HG03439 (cell line): ENCODE measurements around the gene TIMM50.
"Not testable (repeated sequence)": the region's sequence is repeated elsewhere in the genome, so short reads cannot be mapped to it uniquely, and the experiment has no call there.

Experiments used
- ATAC-seq: cut with Tn5 transposase; IDR thresholded peaks from one replicate; pipeline ENCODE4 v1.9.1; 2021; ENCODE audit warnings: mild to moderate bottlenecking, moderate library complexity; ENCODE audit not compliant: unreplicated experiment

TIMM50 gene

DNA sequence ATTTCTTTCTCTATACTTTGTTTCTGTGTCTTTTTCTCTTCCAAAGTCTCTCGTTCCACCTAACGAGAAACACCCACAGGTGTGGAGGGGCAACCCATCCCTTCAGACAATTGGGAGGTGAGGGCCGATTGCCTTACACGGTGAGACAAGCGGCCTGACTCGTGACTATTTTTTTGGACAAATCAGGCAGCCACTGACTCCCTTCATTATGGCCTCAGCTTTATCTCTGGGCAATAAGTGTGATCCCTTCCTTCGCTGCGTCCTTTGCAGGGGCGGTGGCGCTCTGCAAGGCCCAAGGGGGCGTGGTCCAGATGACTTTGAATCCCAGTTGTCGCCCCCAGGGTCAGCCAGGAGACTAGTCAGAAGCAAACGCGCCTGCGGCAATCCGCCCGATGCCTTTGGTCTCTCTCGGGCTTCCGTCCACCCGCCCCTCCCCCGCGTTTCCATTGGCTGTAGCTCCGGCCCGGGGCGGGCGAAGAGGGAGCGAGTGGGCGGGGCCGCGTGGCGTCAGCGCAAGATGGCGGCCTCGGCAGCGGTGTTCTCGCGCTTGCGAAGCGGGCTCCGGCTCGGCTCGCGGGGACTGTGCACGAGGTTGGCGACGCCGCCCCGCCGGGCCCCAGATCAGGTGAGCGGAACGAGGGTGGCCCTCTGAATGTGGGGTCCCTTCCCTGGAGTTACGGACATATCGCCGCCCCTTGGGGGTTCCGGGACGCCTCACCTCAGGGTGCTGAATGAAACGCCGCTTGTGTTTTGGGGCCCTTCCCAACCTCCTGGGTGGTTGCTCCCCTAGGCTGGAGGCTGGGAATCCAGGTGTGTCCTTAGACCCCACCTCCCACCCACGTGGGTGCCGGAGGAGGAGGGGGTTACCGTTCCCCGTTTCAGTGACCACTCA is at the start of gene TIMM50:
Gene TIMM50, plus strand, starts transcription at position 502 of the 892 bp plus-strand sequence. Its CDS starts 16 bp downstream, at position 518.
- ATAC-seq, result peak; percentile 80

DNA sequence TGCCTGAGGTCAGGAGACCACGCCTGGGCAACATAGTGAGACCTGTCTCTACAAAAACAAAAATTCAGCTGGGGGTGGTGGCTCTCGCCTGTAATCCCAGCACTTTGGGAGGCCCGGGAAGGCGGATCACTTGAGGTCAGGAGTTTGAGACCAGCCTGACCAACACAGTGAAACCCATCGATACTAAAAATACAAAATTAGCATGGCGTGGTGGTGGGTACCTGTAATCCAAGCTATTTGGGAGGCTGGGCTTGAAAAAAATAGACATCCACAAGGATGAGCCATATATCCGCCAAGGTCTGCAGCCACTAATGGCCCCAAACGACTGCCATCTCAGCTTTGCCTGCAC is 48.0 kb upstream of the TIMM50 start:
- no peak for ATAC-seq

DNA sequence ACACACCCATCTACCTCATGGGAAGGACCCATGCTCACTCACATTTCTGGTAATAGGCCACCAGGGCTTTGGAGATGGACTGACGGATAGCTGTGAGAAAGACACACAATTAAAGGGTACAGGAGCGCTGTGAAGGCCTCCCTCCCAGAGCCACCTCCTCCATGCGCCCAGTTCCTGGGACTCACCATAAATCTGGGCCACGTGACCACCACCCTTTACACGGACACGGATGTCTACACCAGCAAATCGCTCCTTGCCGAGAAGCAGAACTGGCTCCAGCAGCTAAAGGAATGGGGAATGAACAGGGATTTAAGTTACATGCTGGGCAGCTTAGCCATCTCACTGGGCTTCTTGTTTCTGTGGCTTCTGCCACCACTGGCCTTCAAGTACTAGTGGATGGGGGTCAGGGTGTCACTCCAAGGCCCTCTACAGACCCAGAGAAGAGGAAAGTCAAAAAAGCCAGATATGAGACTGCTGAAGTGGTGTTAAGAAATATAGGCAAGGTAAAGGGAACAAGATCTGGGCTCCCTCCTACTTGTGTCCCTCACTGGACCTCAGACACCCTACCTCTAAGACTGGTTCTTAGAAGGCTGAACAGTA is 47.1 kb upstream of the TIMM50 start:
- ATAC-seq, result no peak

DNA sequence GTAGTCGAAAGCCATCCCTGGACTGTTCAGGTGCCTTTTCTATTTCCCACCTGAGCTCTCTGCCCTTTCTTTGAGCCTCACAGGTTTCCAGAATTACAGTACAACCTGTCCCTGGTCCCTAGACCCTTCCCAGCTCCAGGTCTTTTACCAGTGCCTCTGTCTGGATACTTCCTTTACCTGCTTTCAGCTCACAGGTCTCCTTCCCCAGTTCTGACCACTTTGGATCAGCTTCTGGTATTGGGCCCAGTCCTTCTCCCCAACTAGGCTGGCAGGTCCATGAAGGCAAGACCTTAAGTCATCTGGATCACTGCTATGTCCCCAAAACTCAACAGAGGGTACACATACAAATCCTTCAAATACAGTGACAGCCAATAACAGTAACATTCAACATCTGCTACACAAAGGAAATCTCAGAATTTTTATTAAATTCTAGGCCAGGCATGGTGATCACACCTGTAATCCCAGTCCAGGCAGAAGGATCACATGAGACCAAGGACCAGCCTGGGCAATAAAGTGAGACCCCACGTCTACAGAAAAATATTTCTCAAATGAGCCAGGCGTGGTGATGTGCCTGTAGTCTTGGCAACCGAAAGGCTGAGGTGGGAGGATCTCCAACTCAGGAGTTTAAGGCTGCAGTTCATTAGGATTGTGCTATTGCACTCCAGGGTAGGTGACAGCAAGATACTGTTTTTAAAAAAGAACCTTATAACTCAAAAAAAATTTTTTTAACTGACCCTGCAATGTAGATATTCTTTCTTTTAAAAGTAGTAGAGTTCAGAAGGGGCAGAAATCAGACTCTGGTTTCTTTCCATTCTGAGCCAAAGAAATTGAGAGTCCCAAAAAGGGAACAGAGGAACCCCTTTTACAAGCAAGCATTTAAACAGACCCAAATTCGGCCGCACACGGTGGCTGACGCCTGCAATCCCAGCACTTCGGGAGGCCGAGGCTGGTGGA is 46.2 kb upstream of the TIMM50 start:
- no peak for ATAC-seq

DNA sequence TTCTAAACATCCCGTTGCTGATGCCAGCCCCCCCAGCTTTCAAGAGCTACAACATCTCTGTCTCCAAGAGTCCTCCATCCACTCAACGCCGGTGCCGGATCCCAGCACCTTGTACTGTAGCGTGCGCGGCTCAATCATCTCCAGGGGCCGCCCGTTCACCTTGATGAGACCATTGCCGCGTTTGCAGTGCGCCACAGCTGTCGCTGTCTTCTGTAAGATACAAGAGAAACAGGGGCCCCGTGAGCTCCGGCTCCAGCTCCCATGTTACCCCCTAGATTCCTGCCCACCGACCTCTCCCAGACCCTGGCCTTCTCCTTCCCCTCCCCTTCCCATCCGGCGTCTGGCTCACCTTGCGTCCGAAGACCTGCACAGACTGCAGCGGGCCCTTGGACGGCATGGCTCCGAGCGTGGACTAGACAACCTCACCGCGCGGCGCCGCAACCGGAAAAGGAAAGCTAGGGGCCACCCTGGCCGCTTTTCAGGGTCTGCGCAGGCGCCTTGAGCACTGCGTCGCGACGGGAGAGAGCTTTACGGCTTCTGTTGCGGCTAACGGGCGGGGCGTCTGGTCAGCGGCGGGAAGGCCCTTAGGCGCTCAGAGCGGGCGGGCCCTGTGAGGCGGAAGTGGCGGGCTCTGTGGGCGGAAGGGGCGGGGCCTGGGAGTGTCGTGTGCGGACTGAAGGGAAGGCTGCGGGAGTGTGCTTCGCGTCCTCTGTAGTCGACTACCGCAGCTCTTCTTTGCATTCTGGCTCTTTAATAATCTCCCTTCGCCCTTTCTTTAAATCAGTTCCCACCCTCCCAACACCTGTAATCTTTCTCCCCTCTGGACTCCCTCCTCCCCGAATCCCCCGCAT is 44.9 kb upstream of the TIMM50 start, which contains the start of gene RPS16:
Gene RPS16, minus strand, starts transcription at position 451 of the 851 bp plus-strand sequence. Its CDS starts 54 bp downstream, at position 397.
- peak; percentile 75 for ATAC-seq

DNA sequence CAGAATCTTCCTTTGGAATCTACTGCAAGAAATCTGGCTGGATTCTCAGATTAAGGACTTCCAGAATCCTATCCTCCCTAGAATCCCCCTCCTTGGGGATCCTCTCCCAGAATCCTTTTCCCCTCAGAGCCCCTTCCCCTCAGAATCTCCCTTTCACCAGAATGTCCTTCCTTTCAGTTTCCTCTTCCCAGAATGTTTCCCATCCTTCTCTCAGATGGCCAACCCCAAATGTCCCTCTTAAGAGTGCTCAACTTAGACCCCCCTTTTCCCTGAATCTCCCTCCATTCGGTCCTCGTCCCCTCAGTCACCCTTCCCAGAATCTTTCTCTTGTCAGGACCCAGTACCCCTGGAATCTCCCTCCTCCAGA is 44.3 kb upstream of the TIMM50 start:
- ATAC-seq, result no peak

DNA sequence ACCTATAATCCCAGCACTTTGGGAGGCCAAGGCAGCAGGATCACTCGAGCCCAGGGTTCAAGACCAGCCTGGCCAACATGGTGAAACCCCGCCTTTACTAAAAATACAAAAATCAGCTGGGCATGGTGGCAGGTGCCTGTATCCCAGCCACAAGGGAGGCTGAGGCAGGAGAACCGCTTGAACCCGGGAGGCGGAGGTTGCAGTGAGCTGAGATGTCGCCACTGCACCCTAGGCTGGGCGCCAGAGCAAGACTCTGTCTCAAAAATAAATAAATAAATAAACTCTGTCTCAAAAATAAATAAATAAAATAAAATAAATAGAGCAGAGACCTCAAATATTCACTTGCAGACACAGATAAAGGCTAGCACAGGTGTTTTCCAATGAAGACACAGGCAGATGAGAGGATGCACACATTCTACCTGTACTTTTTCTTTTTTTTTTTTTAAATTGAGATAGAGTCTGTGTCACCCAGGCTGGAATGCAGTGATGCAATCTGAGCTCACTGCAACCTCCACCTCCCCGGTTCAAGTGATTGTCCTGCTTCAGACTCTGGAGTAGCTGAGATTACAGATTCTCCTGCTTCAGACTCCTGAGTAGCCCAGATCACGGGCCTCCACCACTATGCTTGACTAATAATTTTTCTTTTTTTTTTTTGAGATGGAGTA is 42.2 kb upstream of the TIMM50 start:
- no peak for ATAC-seq

DNA sequence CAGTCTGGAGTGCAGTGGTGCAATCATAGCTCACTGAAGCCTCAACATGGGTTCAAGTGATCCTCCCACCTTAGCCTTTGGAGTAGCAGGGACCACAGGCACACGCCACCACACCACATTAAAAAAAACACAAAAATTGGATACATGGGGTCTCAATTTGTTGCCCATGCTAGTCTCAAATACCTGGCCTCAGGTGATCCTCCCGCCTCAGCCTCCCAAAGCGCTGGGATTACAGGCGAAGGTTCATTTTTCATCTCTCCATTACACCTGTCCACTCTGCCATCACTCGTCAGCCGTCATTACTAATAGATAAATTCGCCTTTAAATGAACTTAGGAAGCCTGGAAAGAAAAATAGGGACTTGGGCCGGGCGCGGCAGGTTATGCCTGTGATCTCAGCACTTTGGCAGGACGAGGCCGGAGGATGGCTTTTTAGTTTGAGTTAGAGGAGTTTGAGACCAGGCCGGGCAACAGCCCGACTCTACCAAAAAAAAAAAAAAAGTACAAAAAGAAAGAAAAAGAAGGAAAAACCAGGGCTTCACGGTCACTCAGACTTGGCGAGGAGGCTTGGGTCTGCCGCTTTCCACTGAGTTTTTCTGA is 35.9 kb upstream of the TIMM50 start:
- ATAC-seq, result no peak

DNA sequence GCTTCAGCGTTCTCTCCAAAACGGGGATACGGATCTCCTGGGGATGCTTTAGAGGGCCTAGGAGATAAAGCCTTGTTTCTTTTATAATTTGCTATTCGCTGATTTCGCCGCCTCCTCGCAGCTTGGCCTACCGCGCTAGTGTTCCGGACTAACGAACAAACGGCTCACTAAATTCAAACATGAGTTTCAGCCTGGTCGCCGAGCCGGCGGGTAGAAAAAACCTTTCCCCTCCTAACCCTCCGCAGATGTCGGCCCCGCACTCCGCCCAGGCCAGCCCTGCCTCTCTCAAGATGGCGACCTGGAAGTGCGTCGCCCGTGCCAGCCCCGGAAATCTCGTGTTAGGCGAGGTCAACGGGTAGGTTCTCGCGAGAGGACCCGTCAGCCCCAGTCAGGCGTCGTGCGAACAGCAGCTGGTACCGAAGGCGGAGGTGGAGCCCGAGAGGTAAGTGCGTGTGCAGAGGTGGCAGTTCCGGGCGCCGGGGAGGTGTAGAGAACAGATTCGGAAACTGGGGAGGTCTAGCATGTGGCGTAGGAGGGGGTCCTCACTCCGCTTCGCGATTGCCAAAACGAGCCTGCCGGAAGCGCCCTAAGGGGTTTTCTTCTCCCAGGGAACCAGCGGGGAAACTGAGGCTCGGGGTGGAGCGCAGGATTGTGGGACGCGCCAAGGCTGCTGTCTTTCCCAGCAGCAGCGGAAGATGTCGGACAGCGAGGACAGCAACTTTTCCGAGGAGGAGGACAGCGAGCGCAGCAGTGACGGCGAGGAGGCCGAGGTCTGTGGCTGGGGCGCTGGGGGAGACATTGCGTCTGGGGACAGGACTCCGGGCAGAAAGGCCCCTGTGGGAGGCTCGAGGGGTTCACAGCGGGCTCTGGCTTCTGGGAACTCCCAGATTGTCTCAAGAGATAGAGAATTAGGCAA is 35.2 kb upstream of the TIMM50 start, which contains the start of gene SUPT5H:
Gene SUPT5H, plus strand, starts transcription at position 387 of the 916 bp plus-strand sequence. Its CDS starts 309 bp downstream, at position 696.
- peak; percentile 78 for ATAC-seq

DNA sequence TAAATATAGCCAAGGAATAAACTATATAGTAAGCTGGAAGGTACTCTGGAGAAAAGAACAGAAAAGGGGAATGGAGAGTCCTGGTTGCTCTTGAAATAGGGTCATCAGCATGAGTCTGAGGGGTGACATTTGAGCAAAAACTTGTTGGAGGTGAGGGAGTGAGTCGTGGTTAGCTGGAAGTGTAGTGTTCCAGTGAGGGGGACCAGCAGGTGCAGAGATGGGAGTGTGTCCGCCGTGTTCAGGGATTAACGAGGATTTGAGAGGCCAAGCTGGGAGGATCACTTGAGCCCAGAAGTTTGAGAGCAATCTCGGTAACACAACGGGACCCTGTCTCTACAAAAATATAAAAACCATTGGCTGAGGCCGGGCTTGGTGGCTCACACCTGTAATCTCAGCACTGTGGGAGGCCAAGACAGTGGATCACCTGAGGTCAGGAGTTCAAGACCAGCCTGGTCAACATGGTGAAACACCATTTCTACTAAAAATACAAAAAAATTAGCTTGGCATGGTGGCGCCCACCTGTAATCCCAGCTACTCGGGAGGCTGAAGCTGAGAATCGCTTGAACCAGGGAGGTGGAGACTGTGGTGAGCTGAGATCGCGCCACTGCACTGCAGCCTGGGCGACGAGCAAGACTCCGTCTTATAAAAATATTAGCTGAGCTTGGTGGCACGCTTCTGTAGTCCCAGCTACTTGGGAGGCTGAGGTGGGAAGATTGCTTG is 34.1 kb upstream of the TIMM50 start:
- ATAC-seq, result no peak

DNA sequence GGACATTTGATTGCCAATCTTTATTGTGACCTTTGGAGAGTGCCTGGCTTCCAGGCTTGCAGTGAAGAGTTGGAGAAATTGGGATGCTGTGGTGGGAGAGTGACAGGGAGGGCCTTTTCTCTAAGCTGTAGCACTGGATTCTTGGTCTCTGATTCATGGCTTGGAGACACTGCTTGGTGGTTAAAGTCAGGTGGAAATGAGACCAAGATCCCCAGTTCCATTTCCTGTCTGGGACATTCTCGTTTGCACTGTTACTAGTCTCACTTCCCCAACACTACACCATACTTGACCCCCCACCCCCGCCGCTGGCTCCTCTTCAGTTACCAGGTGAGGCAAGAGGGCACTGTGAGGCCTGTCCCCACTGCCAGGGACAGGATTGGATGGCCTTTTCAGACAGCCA is 32.4 kb upstream of the TIMM50 start:
- ATAC-seq, result no peak

DNA sequence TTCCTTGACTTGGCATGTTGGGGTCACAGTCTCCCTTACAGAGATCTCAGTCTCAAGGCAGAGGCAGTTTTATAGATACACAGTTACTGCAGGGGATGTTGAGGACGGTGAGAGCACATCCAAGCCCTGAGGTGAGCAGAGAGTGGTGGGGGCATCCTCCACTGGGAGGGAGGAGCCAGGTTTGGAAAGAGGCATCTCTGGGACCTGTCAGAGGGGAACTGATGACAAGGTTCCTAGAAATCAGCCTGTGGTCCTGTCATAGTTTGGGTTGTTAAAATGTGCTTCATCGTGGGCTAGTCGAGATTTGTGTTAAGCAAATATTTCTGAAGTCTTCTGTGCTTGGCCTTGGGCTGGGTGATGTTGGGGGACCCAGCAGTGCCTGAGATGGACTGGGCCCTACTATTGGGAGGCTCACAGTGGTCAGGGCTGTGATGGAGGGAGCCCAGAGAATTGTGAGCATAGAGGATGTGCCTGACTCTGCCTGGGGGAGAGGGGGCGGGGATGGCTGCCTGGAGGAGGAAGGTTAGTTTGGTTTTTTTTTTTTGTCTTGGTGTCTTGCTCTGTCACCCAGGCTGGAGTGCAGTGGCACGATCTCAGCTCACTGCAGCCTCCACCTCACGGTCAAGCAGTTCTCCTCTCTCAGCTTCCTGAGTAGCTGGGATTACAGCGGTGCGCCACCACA is 31.4 kb upstream of the TIMM50 start:
- no peak for ATAC-seq

DNA sequence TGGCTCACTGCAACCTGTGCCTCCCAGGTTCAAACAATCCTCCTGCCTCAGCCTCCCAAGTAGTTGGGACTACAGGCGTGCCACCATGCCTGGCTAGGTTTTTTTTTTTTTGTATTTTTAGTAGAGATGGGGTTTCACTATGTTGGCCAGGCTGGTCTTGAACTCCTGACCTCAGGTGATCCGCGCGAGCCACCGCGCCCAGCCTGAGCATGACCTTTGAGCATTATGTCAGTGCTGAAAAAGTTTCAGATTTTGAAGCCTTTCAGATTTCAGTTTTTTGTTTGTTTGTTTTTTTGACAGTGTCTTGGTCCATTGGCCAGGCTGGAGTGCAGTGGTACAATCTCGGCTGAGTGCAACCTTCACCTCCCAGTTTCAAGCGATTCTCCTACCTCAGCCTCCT is 29.4 kb upstream of the TIMM50 start:
- ATAC-seq, result not testable (repeated sequence)

DNA sequence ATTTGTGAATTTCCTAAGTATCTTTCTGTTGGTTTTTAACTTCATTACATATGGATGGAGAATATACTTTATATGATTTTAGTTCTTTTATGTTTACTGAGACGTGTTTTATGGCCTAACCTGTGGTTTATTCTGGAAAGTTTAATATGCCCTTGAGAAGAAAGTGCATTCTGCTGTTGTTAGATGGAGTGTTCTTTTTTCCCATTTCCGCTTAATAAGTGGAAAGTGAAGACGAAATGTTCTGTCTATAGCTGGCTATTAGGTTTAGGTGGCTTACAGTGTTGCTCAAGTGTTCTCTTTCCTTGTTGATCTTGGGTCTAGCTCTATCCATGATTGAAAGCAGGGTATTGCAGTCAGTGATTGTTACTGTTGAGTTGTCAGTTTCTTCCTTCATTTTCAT is 17.2 kb upstream of the TIMM50 start:
- no peak for ATAC-seq

DNA sequence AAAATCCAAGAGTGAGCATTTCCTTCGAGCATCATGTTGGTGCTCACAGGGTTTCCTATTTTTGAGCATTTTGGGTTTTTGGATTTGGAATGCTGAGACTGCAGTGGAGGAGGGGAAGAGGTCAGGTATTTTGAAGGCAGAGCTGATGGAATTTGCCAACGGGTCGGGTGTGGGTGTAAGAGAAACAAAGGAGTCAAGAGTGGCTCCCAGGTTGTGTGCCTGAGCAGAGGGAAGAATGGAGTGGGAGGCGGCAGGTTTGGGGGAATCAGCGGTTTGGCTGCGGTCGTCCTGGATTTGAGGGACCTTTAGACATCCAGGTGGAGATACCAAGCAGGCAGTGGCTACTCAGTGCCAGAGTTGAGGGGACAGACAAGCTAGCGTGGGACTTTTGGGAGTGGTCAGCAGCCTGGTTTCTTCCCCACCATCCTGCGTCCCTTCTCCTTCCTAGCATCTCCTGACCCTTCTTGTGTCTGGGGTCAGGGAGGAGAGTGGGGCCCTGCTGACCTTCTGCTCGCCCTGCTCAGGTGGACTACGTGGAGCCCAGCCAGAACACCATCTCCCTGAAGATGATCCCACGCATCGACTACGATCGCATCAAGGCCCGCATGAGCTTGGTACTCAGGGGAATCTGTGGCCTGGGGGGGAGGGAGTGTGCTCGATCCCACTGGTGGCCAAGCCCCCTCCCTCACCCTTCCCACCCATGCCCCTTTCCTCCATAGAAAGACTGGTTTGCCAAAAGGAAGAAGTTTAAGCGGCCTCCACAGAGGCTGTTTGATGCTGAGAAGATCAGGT is 14.5 kb upstream of the TIMM50 start:
- no peak for ATAC-seq

DNA sequence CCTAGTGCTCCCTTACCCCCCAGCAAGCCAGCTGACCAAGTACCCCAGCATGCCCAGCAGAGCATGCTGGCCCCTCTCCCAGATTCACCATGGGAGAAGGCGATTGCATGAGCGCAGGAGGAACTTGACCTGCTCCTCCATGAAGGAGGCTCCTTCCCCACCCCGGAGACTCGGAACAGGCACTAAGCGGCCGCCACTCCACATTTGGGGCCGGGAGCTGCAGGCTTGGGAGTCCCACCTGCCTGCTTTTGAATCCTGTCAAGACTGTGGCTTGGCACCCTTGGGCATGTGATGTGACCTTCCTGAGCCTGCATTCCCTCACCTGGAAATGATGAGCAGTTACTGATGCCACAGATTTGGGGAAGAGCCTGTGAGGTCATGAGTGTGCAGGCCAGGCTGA is 12.7 kb upstream of the TIMM50 start:
- ATAC-seq, result no peak
